ENCODE measurements around the gene GNA15. TPM values are rescaled to one million over a fixed set of nuclear protein-coding genes. Genes with fewer than 3 reads are reported as not detected.

GNA15 gene
- total RNA-seq, 1 donor from 2014 or later, result not detected

- TF ChIP-seq CTCF (IDR thresholded peaks at IDR 0.05; ENCODE audit: unreplicated experiment), result no peak
- Mint-ChIP-seq H3K9me3 (ENCODE audit: unreplicated experiment) (no peaks in the 10 kb centered on the region), H3K4me1 (ENCODE audit: unreplicated experiment) (no peaks in the 10 kb centered on the region), H3K27me3 (ENCODE audit: unreplicated experiment) (peaks cover 19% of the 10 kb centered on the region), H3K4me3 (ENCODE audit: unreplicated experiment) (no peak overlapping the region), H3K27ac (ENCODE audit: unreplicated experiment) (no peak overlapping the region), H3K36me3 (ENCODE audit: low read depth, unreplicated experiment) (peaks cover 11% of the 10 kb centered on the region)
- DNase-seq (ENCODE audit: low spot score), result no peak
Measured at GRCh38 chr19:3115411-3115810, 20.4 kb upstream of the GNA15 start.

GRCh38 chr19:3115916-3116602 lies 19.8 kb upstream of the GNA15 start:
- no peak overlapping the region for H3K27ac Mint-ChIP-seq (ENCODE audit: unreplicated experiment)

GRCh38 chr19:3116621-3117020 lies 19.2 kb upstream of the GNA15 start:
- peaks cover 11% of the 10 kb centered on the region for H3K36me3 Mint-ChIP-seq (ENCODE audit: low read depth, unreplicated experiment)
- no peak overlapping the region for H3K27ac Mint-ChIP-seq (ENCODE audit: unreplicated experiment)
- H3K27me3 Mint-ChIP-seq (ENCODE audit: unreplicated experiment), result peaks cover 13% of the 10 kb centered on the region
- DNase-seq (ENCODE audit: low spot score), result no peak
- no peaks in the 10 kb centered on the region for H3K4me1 Mint-ChIP-seq (ENCODE audit: unreplicated experiment)
- no peak overlapping the region for H3K4me3 Mint-ChIP-seq (ENCODE audit: unreplicated experiment)
- no peak for TF ChIP-seq CTCF (IDR thresholded peaks at IDR 0.05; ENCODE audit: unreplicated experiment)
- no peaks in the 10 kb centered on the region for H3K9me3 Mint-ChIP-seq (ENCODE audit: unreplicated experiment)

More at GRCh38 chr19:3115916-3116602, 19.8 kb upstream of the GNA15 start:
- Mint-ChIP-seq H3K27me3 (ENCODE audit: unreplicated experiment) (peaks cover 16% of the 10 kb centered on the region), H3K36me3 (ENCODE audit: low read depth, unreplicated experiment) (peaks cover 11% of the 10 kb centered on the region), H3K9me3 (ENCODE audit: unreplicated experiment) (no peaks in the 10 kb centered on the region), H3K4me3 (ENCODE audit: unreplicated experiment) (no peak overlapping the region), H3K4me1 (ENCODE audit: unreplicated experiment) (no peaks in the 10 kb centered on the region)
- no peak for TF ChIP-seq CTCF (IDR thresholded peaks at IDR 0.05; ENCODE audit: unreplicated experiment)
- no peak for DNase-seq (ENCODE audit: low spot score)

- no peak for TF ChIP-seq CTCF (IDR thresholded peaks at IDR 0.05; ENCODE audit: unreplicated experiment)
- H3K9me3 Mint-ChIP-seq (ENCODE audit: unreplicated experiment), result no peaks in the 10 kb centered on the region
- no peaks in the 10 kb centered on the region for H3K4me1 Mint-ChIP-seq (ENCODE audit: unreplicated experiment)
- DNase-seq (ENCODE audit: low spot score), result no peak
- H3K27ac Mint-ChIP-seq (ENCODE audit: unreplicated experiment), result no peak overlapping the region
- H3K27me3 Mint-ChIP-seq (ENCODE audit: unreplicated experiment), result peaks cover 10% of the 10 kb centered on the region
- H3K36me3 Mint-ChIP-seq (ENCODE audit: low read depth, unreplicated experiment), result peaks cover 8% of the 10 kb centered on the region
- no peak overlapping the region for H3K4me3 Mint-ChIP-seq (ENCODE audit: unreplicated experiment)
Measured at GRCh38 chr19:3117716-3118115, 18.1 kb upstream of the GNA15 start.

GRCh38 chr19:3118232-3119070 lies 17.4 kb upstream of the GNA15 start:
- TF ChIP-seq CTCF (IDR thresholded peaks at IDR 0.05; ENCODE audit: unreplicated experiment), result no peak
- Mint-ChIP-seq H3K4me1 (ENCODE audit: unreplicated experiment) (no peaks in the 10 kb centered on the region), H3K27me3 (ENCODE audit: unreplicated experiment) (peaks cover 9% of the 10 kb centered on the region), H3K9me3 (ENCODE audit: unreplicated experiment) (no peaks in the 10 kb centered on the region), H3K27ac (ENCODE audit: unreplicated experiment) (no peak overlapping the region), H3K36me3 (ENCODE audit: low read depth, unreplicated experiment) (peaks cover 8% of the 10 kb centered on the region), H3K4me3 (ENCODE audit: unreplicated experiment) (no peak overlapping the region)
- no peak for DNase-seq (ENCODE audit: low spot score)
